ENCODE measurements around the gene THOP1. TPM values are rescaled to one million over a fixed set of nuclear protein-coding genes. Genes with fewer than 3 reads are reported as not detected.
"Not testable (repeated sequence)": the region's sequence is repeated elsewhere in the genome, so short reads cannot be mapped to it uniquely, and the experiment has no call there.

The THOP1 gene
- total RNA-seq, 1 experiment from 2014 or later: 143 TPM

DNA sequence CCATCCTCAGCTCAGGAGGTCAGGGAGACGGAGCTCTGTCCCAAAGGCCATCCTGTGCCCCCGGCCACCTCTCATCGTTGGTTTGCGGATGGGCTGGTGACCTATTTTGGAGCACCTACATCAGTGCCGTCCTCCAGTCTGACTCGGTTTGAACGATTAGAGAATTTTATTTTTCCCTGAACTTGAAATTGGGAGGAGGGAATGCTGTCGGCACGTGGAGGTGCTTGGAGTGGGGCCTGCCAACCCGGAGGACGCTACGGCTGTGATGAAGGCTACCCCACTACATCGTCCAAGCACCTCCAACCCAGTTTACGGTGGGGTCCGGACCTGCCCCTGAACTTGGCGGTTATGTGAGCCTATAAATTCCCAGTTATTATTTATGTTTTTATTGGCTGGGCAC is 31.3 kb downstream of the THOP1 start:
- H3K9me3 ChIP-seq (ENCODE audit: control insufficient read depth, insufficient read depth, low read depth, low read length): no peaks in the 10 kb centered on the region
- intact Hi-C loops (cut with micrococcal nuclease; ENCODE audit: unreplicated experiment) (no loop called here), in situ Hi-C loops (cut with HindIII; ENCODE audit: low pct_unique_long_range_greater_than_20kb, low sequenced_read_pairs) (no loop called here)
- BruUV-seq (replicated peaks): no TSS peak
- TF ChIP-seq POLR2AphosphoS5 (IDR thresholded peaks at IDR 0.05; ENCODE audit: low read depth, low read length) (no peak), TCF7L2 (IDR thresholded peaks at IDR 0.05; ENCODE audit: low read depth, low read length) (no peak), SIN3A (IDR thresholded peaks at IDR 0.05; ENCODE audit: borderline replicate concordance, insufficient read depth, low read depth, low read length) (no peak)
- TF ChIP-seq, protein P1, sequence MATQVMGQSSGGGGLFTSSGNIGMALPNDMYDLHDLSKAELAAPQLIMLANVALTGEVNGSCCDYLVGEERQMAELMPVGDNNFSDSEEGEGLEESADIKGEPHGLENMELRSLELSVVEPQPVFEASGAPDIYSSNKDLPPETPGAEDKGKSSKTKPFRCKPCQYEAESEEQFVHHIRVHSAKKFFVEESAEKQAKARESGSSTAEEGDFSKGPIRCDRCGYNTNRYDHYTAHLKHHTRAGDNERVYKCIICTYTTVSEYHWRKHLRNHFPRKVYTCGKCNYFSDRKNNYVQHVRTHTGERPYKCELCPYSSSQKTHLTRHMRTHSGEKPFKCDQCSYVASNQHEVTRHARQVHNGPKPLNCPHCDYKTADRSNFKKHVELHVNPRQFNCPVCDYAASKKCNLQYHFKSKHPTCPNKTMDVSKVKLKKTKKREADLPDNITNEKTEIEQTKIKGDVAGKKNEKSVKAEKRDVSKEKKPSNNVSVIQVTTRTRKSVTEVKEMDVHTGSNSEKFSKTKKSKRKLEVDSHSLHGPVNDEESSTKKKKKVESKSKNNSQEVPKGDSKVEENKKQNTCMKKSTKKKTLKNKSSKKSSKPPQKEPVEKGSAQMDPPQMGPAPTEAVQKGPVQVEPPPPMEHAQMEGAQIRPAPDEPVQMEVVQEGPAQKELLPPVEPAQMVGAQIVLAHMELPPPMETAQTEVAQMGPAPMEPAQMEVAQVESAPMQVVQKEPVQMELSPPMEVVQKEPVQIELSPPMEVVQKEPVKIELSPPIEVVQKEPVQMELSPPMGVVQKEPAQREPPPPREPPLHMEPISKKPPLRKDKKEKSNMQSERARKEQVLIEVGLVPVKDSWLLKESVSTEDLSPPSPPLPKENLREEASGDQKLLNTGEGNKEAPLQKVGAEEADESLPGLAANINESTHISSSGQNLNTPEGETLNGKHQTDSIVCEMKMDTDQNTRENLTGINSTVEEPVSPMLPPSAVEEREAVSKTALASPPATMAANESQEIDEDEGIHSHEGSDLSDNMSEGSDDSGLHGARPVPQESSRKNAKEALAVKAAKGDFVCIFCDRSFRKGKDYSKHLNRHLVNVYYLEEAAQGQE (IDR thresholded peaks at IDR 0.05; ENCODE audit: insufficient read depth in 1 of 2, low read depth in 2 of 2, low read length in 1 of 2): no peak
- TF ChIP-seq, protein P2, sequence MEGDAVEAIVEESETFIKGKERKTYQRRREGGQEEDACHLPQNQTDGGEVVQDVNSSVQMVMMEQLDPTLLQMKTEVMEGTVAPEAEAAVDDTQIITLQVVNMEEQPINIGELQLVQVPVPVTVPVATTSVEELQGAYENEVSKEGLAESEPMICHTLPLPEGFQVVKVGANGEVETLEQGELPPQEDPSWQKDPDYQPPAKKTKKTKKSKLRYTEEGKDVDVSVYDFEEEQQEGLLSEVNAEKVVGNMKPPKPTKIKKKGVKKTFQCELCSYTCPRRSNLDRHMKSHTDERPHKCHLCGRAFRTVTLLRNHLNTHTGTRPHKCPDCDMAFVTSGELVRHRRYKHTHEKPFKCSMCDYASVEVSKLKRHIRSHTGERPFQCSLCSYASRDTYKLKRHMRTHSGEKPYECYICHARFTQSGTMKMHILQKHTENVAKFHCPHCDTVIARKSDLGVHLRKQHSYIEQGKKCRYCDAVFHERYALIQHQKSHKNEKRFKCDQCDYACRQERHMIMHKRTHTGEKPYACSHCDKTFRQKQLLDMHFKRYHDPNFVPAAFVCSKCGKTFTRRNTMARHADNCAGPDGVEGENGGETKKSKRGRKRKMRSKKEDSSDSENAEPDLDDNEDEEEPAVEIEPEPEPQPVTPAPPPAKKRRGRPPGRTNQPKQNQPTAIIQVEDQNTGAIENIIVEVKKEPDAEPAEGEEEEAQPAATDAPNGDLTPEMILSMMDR (IDR thresholded peaks at IDR 0.05): no peak
- no peaks in the 10 kb centered on the region for H3K4me1 ChIP-seq (ENCODE audit: control insufficient read depth, insufficient read depth, low read length)
- no peaks in the 10 kb centered on the region for H3K36me3 ChIP-seq (ENCODE audit: control insufficient read depth, insufficient read depth, low read length)
- ChIA-PET POLR2A (no interaction called here), CTCF (no interaction called here)
- H3K27ac ChIP-seq (ENCODE audit: low read length): no peak overlapping the region
- ATAC-seq: no peak
- no peak for DNase-seq (ENCODE audit: low read depth, low spot score)
- no peaks in the 10 kb centered on the region for H3K27me3 ChIP-seq (ENCODE audit: control insufficient read depth, insufficient read depth, low read length)
- H3K4me3 ChIP-seq (ENCODE audit: low read depth in 2 of 2, low read length in 2 of 2): no peak overlapping the region

DNA sequence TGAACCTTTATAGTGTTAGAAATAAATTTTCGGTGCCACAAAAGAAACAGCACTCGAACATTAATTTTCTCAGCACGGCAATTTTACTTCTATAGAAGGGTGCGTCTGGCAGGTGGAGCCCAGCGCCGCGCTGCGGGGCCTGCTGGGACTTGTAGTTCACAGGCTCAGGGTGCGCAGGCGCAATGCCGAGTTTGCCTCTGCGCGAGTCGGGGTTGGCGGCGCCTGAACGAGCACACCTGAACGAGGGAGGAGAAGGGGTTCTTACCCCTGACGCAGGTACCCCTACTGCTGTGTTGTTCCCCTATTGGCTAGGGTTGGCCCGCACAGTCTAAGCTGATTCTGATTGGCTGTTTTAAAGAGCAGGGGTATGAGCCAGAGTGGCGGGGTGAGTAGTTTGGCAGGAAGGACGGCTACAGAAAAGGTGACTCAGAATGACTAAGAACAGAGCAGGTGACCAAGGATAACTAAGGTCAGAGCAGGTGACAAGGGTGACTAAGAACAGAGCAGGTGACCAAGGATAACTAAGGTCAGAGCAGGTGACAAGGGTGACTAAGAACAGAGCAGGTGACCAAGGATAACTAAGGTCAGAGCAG is 32.0 kb downstream of the THOP1 start:
- BruUV-seq (replicated peaks); H3K9me3 ChIP-seq (ENCODE audit: control insufficient read depth, insufficient read depth, low read depth, low read length); ATAC-seq; H3K36me3 ChIP-seq (ENCODE audit: control insufficient read depth, insufficient read depth, low read length); H3K27me3 ChIP-seq (ENCODE audit: control insufficient read depth, insufficient read depth, low read length); intact Hi-C loops (cut with micrococcal nuclease; ENCODE audit: unreplicated experiment); DNase-seq (ENCODE audit: low read depth, low spot score); H3K4me1 ChIP-seq (ENCODE audit: control insufficient read depth, insufficient read depth, low read length); in situ Hi-C loops (cut with HindIII; ENCODE audit: low pct_unique_long_range_greater_than_20kb, low sequenced_read_pairs); H3K4me3 ChIP-seq (ENCODE audit: low read depth in 2 of 2, low read length in 2 of 2); H3K27ac ChIP-seq (ENCODE audit: low read length); POLR2A ChIA-PET; CTCF ChIA-PET: not testable (repeated sequence)

DNA sequence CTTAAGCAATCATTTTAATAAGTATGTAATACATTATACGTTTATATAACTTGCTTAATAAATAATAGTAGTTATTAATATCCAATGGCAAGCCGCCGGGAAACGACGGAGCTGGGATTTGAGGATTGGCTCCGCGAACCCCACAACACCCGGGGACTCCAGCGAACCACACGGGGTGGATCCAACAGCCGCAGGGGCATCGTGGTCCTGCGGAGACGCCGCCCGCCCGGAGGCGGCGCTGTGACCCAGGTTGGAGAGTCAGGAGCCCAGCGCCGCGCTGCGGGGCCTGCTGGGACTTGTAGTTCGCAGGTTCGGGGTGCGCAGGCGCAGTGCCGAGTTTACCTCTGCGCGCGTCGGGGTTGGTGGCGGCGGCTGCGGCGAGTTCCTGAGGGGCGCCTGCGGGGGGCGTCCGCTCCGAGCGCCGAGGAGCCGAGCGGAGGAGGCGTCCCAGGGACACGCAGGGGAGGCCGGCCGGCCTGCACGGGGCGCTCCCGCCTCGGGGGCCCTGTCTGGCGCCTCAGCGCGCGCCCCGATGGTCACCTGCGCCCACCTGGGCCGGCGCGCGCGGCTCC is 34.3 kb downstream of the THOP1 start, which contains the start of gene ZNF554:
ZNF554 (plus strand) TSS at position 329 of the 572 bp plus-strand sequence; CDS start at position 533, 204 bp downstream.
- ATAC-seq (peak; percentile 94), DNase-seq (ENCODE audit: low read depth, low spot score) (peak; percentile 69)
- H3K4me1 ChIP-seq (ENCODE audit: control insufficient read depth, insufficient read depth, low read length): no peaks in the 10 kb centered on the region
- H3K9me3 ChIP-seq (ENCODE audit: control insufficient read depth, insufficient read depth, low read depth, low read length): no peaks in the 10 kb centered on the region
- peak within 1 kb of the TSS; percentile 59 to 63 for H3K4me3 ChIP-seq (ENCODE audit: low read depth in 2 of 2, low read length in 2 of 2)
- CTCF ChIA-PET: no interaction called here
- H3K36me3 ChIP-seq (ENCODE audit: control insufficient read depth, insufficient read depth, low read length): no peaks in the 10 kb centered on the region
- intact Hi-C loops (cut with micrococcal nuclease; ENCODE audit: unreplicated experiment) (no loop called here), in situ Hi-C loops (cut with HindIII; ENCODE audit: low pct_unique_long_range_greater_than_20kb, low sequenced_read_pairs) (no loop called here)
- H3K27me3 ChIP-seq (ENCODE audit: control insufficient read depth, insufficient read depth, low read length): no peaks in the 10 kb centered on the region
- POLR2A ChIA-PET: no interaction called here
- BruUV-seq (replicated peaks): no TSS peak
- H3K27ac ChIP-seq (ENCODE audit: low read length): peak within 1 kb of the TSS; percentile 39
- TF ChIP-seq POLR2AphosphoS5 (IDR thresholded peaks at IDR 0.05; ENCODE audit: low read depth, low read length): no peak; the same call in 1 of the 2 replicates
- 0 out of 2 replicates have a peak, but pooled peaks have one; percentile 35 for TF ChIP-seq SIN3A (IDR thresholded peaks at IDR 0.05; ENCODE audit: borderline replicate concordance, insufficient read depth, low read depth, low read length)
- TF ChIP-seq, protein P2 (IDR thresholded peaks at IDR 0.05): peak; percentile 95
- TF ChIP-seq, protein P1 (IDR thresholded peaks at IDR 0.05; ENCODE audit: insufficient read depth in 1 of 2, low read depth in 2 of 2, low read length in 1 of 2): 0 out of 4 replicates have a peak, but pooled peaks of 1 of the 2 experiments have one; percentile 43
- no peak for TF ChIP-seq TCF7L2 (IDR thresholded peaks at IDR 0.05; ENCODE audit: low read depth, low read length)

All from Panc1 (cell line).